Testis (tissue), 2 donors: ENCODE measurements around the gene NOP9.

Experiments used
- POLR2A ChIP-seq: fragments of 450-650 bp; IDR thresholded peaks from one replicate; pipeline ENCODE4 v1.6.1; 2017; ENCODE audit warnings: antibody characterized with exemption, mild to moderate bottlenecking, moderate library complexity
- TF ChIP-seq, protein P1 (sequence below), 3 experiments: fragments of 450-650 bp in 2 of 3; fragments of 200-600 bp in 1 of 3; sonication (generic) in 1 of 3; IDR thresholded peaks; one replicate each; pipeline ENCODE4 v1.5.1; 2016 to 2019; ENCODE audit warnings: antibody characterized with exemption in 3 of 3, mild to moderate bottlenecking in 2 of 3, moderate library complexity in 1 of 3

DNA sequence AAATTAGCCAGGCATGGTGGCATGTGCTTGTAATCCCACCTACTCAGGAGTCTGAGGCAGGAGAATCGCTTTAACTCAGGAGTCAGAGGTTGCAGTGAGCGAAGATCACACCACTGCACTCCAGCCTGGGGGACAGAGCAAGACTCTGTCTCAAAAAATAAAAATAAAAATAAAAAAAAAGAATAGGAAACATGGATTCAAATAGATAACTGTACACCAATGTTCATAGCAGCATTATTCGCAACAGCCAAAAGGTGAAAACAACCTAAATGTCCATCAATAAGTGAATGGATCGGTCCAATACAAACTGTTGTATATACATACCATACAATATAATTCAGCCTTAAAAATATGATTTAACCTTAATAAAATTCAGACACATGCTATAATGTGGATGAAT, 43.2 kb downstream of the NOP9 start:
- TF ChIP-seq, protein P1, sequence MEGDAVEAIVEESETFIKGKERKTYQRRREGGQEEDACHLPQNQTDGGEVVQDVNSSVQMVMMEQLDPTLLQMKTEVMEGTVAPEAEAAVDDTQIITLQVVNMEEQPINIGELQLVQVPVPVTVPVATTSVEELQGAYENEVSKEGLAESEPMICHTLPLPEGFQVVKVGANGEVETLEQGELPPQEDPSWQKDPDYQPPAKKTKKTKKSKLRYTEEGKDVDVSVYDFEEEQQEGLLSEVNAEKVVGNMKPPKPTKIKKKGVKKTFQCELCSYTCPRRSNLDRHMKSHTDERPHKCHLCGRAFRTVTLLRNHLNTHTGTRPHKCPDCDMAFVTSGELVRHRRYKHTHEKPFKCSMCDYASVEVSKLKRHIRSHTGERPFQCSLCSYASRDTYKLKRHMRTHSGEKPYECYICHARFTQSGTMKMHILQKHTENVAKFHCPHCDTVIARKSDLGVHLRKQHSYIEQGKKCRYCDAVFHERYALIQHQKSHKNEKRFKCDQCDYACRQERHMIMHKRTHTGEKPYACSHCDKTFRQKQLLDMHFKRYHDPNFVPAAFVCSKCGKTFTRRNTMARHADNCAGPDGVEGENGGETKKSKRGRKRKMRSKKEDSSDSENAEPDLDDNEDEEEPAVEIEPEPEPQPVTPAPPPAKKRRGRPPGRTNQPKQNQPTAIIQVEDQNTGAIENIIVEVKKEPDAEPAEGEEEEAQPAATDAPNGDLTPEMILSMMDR (IDR thresholded peaks at IDR 0.05), result no peak
- TF ChIP-seq POLR2A, result no peak
